ENCODE results near the gene CMSS1. TPM values are rescaled to one million over a fixed set of nuclear protein-coding genes. Genes with fewer than 3 reads are reported as not detected.

CMSS1 gene
- total RNA-seq, 1 donor from 2014 or later = 15.1 TPM

DNA sequence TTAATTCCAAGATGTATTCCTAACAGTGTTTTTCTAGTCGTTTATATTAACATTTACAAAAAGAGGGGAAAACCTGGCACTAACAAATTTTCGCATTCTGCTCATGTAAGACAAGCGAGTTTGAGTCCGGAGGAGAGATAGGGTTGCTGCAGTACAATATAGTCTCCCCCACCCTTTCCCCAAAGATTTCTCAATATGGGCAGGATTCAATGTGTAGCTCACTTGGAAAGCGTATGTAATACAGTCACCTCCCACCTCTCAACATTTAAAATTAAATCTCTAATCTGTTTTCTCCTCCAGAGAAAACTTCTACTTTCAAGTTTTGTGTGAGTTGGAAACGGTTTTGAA lies 57.9 kb downstream of the CMSS1 start:
- peak; percentile 41 for DNase-seq (ENCODE audit: low read depth)

DNA sequence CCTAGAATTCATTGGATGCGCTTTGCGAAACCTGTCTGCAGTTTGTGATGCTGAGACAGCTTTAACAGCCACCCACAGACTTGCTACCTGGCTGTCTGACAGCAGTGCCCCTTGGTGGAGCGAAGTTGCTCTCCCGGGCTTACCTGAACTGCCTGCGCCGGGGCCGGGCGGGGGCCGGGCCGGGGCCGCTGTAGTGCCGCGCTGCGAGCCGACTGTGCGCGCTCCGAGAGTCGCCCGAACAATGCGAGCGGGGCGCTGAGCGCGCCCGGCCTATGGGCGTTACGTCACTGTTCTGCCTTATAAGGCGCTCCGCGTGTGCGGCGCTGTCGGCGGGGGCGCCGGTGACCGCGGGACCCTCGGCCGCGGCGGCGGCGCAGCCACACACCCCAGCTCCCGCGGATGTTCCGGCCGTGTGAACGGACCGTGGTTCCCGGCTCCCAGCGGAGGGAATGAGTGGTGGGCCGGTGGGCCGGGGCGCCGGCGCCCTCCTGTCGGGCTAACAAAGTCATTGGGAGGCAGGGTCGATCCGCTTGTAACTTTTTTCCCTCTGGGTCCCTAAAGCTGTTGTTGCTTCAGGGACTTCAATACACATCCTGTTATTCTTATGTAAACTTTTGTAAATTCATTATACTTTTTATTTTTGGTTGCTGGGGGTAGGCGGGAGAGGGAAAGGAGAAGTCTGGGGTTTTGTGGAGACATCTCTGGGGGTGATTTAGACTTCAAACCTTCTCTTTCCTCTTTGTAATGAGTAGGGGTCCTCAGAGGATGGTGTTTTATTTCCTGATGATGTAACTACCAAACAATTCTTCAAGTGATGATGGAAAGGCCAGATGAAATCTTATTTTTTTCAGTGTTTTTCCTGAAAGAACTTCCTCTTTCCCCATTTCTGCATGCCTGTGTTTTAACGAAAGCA lies 58.5 kb downstream of the CMSS1 start:
- DNase-seq (ENCODE audit: low read depth) = peak; percentile 40

- DNase-seq (ENCODE audit: low read depth) = no peak
Measured at GRCh38 chr3:99877031-99877579, 59.4 kb downstream of the CMSS1 start.

DNA sequence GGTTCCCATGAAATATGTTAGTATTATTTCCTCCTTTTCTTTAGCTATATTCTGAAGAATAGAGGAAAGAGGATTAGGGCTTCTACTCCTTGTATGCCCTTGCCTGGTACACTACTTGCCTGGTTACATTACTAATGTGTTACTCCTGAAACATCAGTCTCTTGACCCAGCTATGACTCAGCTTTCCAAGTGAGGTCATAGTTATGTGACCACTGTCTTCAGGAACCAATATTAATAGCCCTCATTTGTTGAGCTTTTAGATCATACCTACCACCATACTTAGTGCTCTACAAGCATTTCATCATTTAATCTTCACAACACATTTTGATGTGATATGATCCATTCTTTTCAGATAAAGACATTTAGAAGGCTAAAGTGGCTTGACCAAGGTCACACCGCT lies 60.3 kb downstream of the CMSS1 start:
- DNase-seq (ENCODE audit: low read depth) = peak; percentile 87

- DNase-seq (ENCODE audit: low read depth) = no peak
Measured at GRCh38 chr3:99879275-99879674, 61.6 kb downstream of the CMSS1 start.

- no peak for DNase-seq (ENCODE audit: low read depth)
Measured at GRCh38 chr3:99881121-99881524, 63.5 kb downstream of the CMSS1 start.

DNA sequence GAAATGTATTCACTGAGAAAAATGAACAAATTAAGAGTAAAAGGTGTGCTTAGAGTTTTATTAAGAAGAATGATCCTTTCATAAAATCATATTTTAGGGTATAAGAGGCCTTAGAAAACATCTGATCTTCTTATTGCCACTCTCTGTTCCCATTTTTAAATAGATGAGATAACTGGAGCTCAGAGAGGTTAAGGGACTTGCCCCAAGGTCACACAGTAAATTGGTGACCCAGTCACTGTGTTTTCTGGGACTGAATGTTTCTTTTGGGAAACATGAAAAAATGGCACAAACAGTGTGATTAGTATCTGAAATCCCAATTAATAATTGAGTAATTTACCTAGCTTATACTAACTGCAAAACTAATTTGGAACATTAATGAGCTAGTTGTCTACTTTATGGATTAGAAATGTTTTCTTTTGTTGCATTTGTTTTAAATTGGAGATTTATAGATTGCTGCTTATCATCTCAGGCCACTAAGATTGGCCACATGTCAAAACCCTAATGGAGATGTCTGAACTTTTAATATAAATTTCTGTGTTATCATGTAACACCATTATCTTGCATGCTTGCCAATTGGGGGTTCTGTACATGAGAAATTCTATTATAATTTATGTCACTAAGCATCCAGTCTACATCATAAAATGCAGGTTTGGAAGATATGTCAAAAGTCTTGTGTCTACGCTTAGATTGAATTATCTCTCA lies 64.9 kb downstream of the CMSS1 start:
- no peak for DNase-seq (ENCODE audit: low read depth)

DNA sequence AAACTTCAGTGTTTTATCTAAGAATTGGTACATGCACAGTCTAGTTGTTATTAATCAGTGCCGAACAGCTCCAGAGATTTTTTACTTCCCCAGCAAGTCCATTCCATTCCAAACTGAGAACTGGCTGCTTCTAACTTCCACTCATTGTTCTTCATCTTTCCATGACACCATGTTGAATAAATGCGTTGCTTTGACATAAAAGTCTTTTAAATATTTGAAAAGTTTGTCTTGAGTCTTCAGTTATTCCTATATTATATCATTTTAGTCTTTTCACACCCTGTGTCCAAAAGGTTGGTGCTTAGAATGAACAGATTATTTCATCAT lies 65.4 kb downstream of the CMSS1 start:
- DNase-seq (ENCODE audit: low read depth) = no peak

GRCh38 chr3:99883693-99884092 lies 66.0 kb downstream of the CMSS1 start:
- no peak for DNase-seq (ENCODE audit: low read depth)

DNA sequence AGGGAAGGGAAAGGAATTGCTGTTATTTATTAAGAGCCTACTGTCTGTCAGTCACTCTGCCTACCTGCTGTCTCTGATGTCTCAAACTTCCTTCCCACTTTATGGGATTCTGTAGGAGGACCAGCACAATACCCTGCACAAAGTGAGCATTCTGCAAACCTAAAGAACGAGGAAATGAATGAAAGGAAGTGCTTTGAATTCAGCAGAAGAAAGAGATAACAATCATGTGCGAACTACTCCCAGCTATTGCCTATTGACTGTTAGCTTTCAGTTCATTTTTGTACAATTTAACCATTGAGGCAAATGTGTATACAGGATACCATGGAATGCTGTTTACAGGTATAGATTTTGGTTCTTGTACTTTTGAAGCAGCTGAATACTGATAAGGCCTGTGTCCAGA lies 66.8 kb downstream of the CMSS1 start:
- DNase-seq (ENCODE audit: low read depth) = no peak

GRCh38 chr3:99885085-99885484 lies 67.4 kb downstream of the CMSS1 start:
- no peak for DNase-seq (ENCODE audit: low read depth)

- no peak for DNase-seq (ENCODE audit: low read depth)
Measured at GRCh38 chr3:99885851-99886250, 68.2 kb downstream of the CMSS1 start.

GRCh38 chr3:99891610-99892285 lies 74.1 kb downstream of the CMSS1 start:
- no peak for DNase-seq (ENCODE audit: low read depth)

- no peak for DNase-seq (ENCODE audit: low read depth)
Measured at GRCh38 chr3:99892332-99892731, 74.7 kb downstream of the CMSS1 start.

DNA sequence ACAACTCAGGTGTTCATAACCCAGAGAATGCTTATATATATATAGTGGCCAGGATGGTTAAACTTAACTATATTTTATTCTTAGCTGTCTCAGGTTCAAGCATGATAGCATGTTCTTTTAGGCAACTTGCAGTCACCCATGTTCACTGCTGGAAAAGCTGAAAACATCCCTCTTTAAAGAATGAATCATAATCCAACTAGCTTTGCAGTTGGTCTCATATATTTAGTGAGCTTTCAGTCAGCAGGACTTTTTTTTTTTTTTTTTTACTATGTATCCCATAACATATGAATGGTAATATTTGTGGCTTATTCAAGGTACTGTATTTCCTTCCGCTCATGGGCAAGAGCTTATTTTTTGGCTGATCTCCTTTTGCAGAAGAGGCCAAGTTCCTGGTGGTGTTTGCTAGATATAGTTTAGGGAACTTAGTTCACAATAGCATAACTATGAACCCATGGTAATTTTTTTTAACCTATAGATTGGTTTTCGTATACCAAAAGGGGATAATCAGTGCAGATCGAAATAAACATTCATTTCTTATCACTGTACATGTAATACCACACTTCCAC lies 77.6 kb downstream of the CMSS1 start:
- no peak for DNase-seq (ENCODE audit: low read depth)

DNA sequence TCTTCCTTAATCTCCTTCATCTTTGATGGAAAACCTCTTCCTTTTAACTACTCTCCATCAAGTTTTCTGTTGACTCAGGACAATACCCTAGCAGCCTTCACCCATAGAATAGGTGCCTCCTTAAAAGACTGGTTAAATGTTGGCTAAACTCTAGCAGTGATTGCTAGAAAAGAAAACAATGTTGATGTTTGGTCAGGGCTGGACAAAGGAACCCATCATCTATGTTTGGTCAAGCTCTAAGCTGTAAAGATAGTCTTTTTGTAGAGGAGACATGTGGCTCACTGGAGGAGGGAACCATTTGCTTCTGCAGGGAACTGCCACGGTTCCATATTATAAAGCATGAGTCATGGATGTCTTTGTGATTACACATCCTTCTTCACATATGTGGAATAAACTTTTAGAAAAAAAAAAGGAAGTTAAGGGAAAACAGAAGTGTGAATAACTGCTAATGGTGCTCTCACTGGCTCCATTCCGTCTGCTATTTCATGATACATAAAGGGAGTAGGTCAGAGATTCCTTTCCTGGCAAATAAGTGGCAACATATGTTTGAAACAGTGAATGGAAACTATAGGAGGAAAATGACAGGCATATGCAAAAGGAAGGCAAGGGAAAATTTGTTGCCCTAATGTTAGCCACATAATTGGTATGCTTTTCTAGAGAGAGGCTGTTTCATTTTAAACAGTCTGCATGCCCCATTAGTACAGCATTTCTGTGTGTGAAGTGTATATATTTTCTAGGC lies 78.2 kb downstream of the CMSS1 start:
- DNase-seq (ENCODE audit: low read depth) = peak; percentile 87

DNA sequence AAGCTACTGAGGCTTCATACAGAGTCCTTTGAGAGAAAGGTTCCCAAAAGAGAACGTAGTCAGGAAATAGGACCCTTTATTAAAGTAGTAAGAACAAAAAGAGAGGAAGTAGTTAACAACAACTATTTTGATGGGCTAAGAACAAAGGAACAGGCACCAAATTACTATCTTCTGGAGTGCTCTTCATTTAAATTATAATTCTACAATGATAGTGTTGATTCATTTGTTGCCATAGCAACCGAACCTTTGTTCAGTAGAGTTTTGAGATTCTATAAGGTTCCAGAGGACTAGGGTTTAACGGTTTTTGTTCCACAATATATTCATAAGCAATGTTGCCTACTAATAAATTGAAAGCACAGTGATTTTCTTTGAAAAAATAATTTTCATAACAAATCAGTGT lies 78.8 kb downstream of the CMSS1 start:
- no peak for DNase-seq (ENCODE audit: low read depth)

- no peak for DNase-seq (ENCODE audit: low read depth)
Measured at GRCh38 chr3:99899603-99900002, 81.9 kb downstream of the CMSS1 start.

GRCh38 chr3:99900248-99900647 lies 82.6 kb downstream of the CMSS1 start:
- no peak for DNase-seq (ENCODE audit: low read depth)

GRCh38 chr3:99901200-99901926 lies 83.7 kb downstream of the CMSS1 start:
- DNase-seq (ENCODE audit: low read depth) = peak; percentile 85

DNA sequence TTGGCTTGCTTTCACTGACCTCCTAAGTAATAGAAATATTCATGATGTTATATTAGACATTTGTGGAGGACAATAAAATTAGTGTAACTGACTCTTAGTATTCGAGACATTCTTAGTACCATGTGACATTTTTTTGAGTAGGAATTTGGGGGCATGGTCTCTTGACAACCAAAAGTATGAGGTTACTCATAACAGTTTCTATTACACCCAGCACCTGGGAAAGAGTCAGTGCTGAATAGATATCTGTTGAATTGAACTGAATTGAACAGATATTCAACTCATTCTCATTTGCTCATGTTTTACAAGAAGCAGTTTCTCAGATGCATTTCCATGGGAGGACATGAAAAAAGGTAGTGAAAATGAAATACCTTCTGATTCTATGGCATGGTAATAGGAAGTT lies 84.4 kb downstream of the CMSS1 start:
- DNase-seq (ENCODE audit: low read depth) = peak; percentile 56

Measured in renal cortical epithelial cell (primary cell).